HEK293 (cell line): Measurements from ENCODE around the gene CELSR1.

Experiments
- CTCF ChIA-PET: fragments of 350-600 bp; formaldehyde crosslinking; extraction: SDS; loops from one replicate; lab custom pipeline; 2021; ENCODE audit warnings: antibody characterized with exemption; lab: Yijun Ruan, JAX
- POLR2A ChIA-PET: fragments of 300-600 bp; formaldehyde crosslinking; extraction: SDS; loops from one replicate; lab custom pipeline; 2020; ENCODE audit warnings: antibody characterized with exemption, inconsistent platforms; lab: Yijun Ruan, JAX
- H3K27ac ChIP-seq: fragments of 200-500 bp; sonication (Bioruptor generic); 2 replicates; pipeline ENCODE4 v1.5.1; 2014; ENCODE audit warnings: low read depth, low read length, control low read depth, inconsistent platforms; ENCODE audit errors: extremely low read depth
- H3K36me3 ChIP-seq, 2 experiments: fragments of 200-500 bp in 1 of 2; sonication (Bioruptor generic) in 1 of 2; 1 replicate in 1 of 2; 2 replicates in 1 of 2; pipeline ENCODE4 v1.5.1; 2014 to 2017; ENCODE audit warnings: inconsistent platforms in 2 of 2, low read length in 2 of 2; ENCODE audit not compliant: control insufficient read depth in 2 of 2, insufficient read depth in 1 of 2
- H3K4me1 ChIP-seq: fragments of 200-500 bp; sonication (Bioruptor generic); 2 replicates; pipeline ENCODE4 v1.5.1; 2014; ENCODE audit warnings: mild to moderate bottlenecking, low read length, inconsistent platforms; ENCODE audit not compliant: control insufficient read depth, insufficient read depth
- H3K4me3 ChIP-seq: 2 replicates; pipeline ENCODE4 v1.5.1; 2011; ENCODE audit warnings: low read depth, mild to moderate bottlenecking, control low read depth, low read length, moderate library complexity
- H3K9me3 ChIP-seq: fragments of 200-500 bp; sonication (Bioruptor generic); 2 replicates; pipeline ENCODE4 v1.5.1; 2014; ENCODE audit warnings: low read depth, low read length, inconsistent platforms; ENCODE audit not compliant: control insufficient read depth, insufficient read depth
- EGR2 ChIP-seq: fragments of 450-650 bp; formaldehyde crosslinking; IDR thresholded peaks from 2 replicates; pipeline ENCODE4 v1.5.1; 2016; ENCODE audit warnings: low read depth, missing biosample characterization, missing genetic modification characterization
- FEZF1 ChIP-seq: fragments of 450-650 bp; formaldehyde crosslinking; IDR thresholded peaks from 2 replicates; pipeline ENCODE4 v1.5.1; 2016; ENCODE audit warnings: missing biosample characterization, missing genetic modification characterization
- PBX3 ChIP-seq: sonication (generic); formaldehyde crosslinking; IDR thresholded peaks from 2 replicates; pipeline ENCODE4 v1.8.1; 2022; ENCODE audit warnings: mild to moderate bottlenecking, moderate library complexity, missing genetic modification reagents
- SALL2 ChIP-seq: fragments of 450-650 bp; formaldehyde crosslinking; IDR thresholded peaks from 2 replicates; pipeline ENCODE4 v1.5.0; 2017; ENCODE audit warnings: missing biosample characterization, mild to moderate bottlenecking, missing genetic modification characterization, borderline replicate concordance
- SCRT1 ChIP-seq: fragments of 450-650 bp; formaldehyde crosslinking; IDR thresholded peaks from 2 replicates; pipeline ENCODE4 v1.5.1; 2016; ENCODE audit warnings: missing biosample characterization, missing genetic modification characterization, borderline replicate concordance
- TRIM28 ChIP-seq: IDR thresholded peaks from 2 replicates; pipeline ENCODE4 v1.6.1; 2011; ENCODE audit warnings: low read length, control low read depth, borderline replicate concordance
- ZBTB17 ChIP-seq: fragments of 450-650 bp; formaldehyde crosslinking; IDR thresholded peaks from 2 replicates; pipeline ENCODE4 v1.5.1; 2016; ENCODE audit warnings: missing biosample characterization, missing genetic modification characterization
- ZFP3 ChIP-seq: fragments of 450-650 bp; formaldehyde crosslinking; IDR thresholded peaks from 2 replicates; pipeline ENCODE4 v1.5.1; 2016; ENCODE audit warnings: low read depth, missing biosample characterization, missing genetic modification characterization
- ZNF10 ChIP-seq: fragments of 450-650 bp; formaldehyde crosslinking; IDR thresholded peaks from 2 replicates; pipeline ENCODE4 v1.5.1; 2017; ENCODE audit warnings: missing biosample characterization, missing genetic modification characterization
- ZNF202 ChIP-seq: fragments of 450-650 bp; formaldehyde crosslinking; IDR thresholded peaks from 2 replicates; pipeline ENCODE4 v1.5.1; 2016; ENCODE audit warnings: missing biosample characterization, missing genetic modification characterization, borderline replicate concordance
- ZNF211 ChIP-seq: fragments of 450-650 bp; formaldehyde crosslinking; IDR thresholded peaks from 2 replicates; pipeline ENCODE4 v1.5.1; 2016; ENCODE audit warnings: low read depth, missing biosample characterization, missing genetic modification characterization
- ZNF585B ChIP-seq: fragments of 450-650 bp; formaldehyde crosslinking; IDR thresholded peaks from 2 replicates; pipeline ENCODE4 v1.5.1; 2016; ENCODE audit warnings: missing biosample characterization, missing genetic modification characterization
- ZNF626 ChIP-seq: fragments of 450-650 bp; sonication (Bioruptor Pico); formaldehyde crosslinking; IDR thresholded peaks from 2 replicates; pipeline ENCODE4 v1.5.1; 2018; ENCODE audit warnings: missing biosample characterization, missing genetic modification characterization, inconsistent platforms
- TF ChIP-seq, protein P1 (sequence below): fragments of 450-650 bp; formaldehyde crosslinking; IDR thresholded peaks from 2 replicates; pipeline ENCODE4 v1.5.1; 2016; ENCODE audit warnings: missing biosample characterization, missing genetic modification characterization
- TF ChIP-seq, protein P2 (sequence below): fragments of 450-650 bp; formaldehyde crosslinking; IDR thresholded peaks from 2 replicates; pipeline ENCODE4 v1.5.1; 2017; ENCODE audit warnings: missing biosample characterization, mild to moderate bottlenecking, missing genetic modification characterization, moderate library complexity
- TF ChIP-seq, protein P3 (sequence below): fragments of 450-650 bp; formaldehyde crosslinking; IDR thresholded peaks from 2 replicates; pipeline ENCODE4 v1.5.1; 2017; ENCODE audit warnings: missing biosample characterization, missing genetic modification characterization
- TF ChIP-seq, protein P4 (sequence below): fragments of 450-650 bp; formaldehyde crosslinking; IDR thresholded peaks from 2 replicates; pipeline ENCODE4 v1.5.1; 2016; ENCODE audit warnings: missing biosample characterization, missing genetic modification characterization

The CELSR1 gene

DNA sequence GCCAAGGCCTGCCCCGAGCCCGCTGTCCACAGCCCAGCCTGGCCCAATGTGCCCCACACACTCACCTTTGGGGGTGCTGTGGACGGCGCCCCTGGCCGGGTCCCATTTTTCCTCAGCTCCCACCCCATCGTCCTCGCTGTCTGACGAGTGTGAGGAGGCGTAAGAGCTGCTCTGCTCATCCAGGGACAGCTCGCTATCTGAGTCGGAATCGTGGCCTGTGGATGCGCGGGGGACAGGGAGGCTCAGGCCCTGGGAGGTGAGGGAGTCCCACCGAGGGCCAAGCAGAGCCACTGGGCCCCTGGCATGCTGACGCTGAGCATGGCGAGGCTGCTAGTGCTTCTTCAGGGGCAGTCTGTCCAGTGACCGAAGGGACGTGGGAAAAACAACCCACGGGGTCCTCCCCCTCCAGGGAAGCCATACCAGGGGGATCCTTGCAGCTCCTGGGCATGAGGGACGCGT, 172.2 kb downstream of the CELSR1 start (continued):
- TF ChIP-seq, protein P1, sequence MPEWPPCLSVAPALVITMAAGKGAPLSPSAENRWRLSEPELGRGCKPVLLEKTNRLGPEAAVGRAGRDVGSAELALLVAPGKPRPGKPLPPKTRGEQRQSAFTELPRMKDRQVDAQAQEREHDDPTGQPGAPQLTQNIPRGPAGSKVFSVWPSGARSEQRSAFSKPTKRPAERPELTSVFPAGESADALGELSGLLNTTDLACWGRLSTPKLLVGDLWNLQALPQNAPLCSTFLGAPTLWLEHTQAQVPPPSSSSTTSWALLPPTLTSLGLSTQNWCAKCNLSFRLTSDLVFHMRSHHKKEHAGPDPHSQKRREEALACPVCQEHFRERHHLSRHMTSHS (tag by site-specific recombination) = no peak
- TF ChIP-seq PBX3 (CRISPR knock-in tag) (no peak), EGR2 (tag by site-specific recombination) (no peak), ZNF202 (no peak), ZNF10 (tag by site-specific recombination) (no peak), TRIM28 (no peak), ZNF211 (no peak)

DNA sequence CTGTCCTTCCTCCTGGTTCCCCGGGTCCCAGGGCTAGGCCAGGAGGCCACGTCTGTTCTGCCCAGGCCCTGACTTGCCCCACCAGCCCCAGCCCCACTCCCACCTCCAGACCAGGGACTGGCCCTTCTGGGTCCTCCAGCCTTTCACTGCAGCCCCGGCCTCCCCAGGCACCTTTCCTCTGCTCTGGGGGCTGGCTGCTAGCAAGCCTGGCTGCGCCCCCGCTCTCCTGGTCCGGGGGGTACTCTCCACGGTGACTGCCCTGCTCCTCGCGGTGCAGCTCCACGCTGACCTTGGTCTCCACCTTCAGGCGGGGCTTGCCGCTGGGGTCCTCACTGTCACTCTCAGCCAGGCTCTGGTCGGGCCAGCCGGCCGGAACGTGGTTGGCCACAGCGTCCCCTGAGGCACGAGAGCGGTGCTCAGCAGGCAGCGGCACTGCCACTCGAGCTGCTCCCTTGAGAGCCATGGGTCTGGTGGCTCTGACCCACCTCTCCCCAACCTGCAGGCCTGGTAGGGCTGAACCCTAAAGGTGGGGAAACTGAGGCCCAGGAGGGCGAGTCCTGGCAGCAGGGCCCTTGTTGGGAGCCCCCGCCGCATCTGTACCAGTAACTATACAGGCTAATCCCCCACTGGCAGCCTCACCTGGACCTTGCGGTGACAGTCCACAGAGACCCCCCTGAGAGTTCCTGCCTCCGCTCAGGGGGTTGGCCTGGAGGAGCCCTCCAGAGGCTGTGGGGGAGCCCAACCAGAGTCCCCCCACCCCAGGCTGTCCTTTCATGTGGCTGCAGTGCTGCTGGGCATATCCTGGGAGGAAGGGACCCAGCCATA, 172.9 kb downstream of the CELSR1 start:
- ChIA-PET CTCF (no interaction called here), POLR2A (no interaction called here)
- peaks cover 0 to 56% of the 10 kb centered on the region in 2 experiments; a peak in 1 of 3 replicates for H3K36me3 ChIP-seq
- H3K4me1 ChIP-seq = no peaks in the 10 kb centered on the region
- no peak overlapping the region for H3K27ac ChIP-seq
- H3K4me3 ChIP-seq = no peak overlapping the region
- TF ChIP-seq, protein P2, sequence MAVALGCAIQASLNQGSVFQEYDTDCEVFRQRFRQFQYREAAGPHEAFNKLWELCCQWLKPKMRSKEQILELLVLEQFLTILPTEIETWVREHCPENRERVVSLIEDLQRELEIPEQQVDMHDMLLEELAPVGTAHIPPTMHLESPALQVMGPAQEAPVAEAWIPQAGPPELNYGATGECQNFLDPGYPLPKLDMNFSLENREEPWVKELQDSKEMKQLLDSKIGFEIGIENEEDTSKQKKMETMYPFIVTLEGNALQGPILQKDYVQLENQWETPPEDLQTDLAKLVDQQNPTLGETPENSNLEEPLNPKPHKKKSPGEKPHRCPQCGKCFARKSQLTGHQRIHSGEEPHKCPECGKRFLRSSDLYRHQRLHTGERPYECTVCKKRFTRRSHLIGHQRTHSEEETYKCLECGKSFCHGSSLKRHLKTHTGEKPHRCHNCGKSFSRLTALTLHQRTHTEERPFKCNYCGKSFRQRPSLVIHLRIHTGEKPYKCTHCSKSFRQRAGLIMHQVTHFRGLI (tag by site-specific recombination) = peak; percentile 72; the same call in 1 of the 2 replicates
- TF ChIP-seq, protein P3, sequence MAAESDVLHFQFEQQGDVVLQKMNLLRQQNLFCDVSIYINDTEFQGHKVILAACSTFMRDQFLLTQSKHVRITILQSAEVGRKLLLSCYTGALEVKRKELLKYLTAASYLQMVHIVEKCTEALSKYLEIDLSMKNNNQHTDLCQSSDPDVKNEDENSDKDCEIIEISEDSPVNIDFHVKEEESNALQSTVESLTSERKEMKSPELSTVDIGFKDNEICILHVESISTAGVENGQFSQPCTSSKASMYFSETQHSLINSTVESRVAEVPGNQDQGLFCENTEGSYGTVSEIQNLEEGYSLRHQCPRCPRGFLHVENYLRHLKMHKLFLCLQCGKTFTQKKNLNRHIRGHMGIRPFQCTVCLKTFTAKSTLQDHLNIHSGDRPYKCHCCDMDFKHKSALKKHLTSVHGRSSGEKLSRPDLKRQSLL (tag by site-specific recombination) = no peak
- H3K9me3 ChIP-seq = no peaks in the 10 kb centered on the region

DNA sequence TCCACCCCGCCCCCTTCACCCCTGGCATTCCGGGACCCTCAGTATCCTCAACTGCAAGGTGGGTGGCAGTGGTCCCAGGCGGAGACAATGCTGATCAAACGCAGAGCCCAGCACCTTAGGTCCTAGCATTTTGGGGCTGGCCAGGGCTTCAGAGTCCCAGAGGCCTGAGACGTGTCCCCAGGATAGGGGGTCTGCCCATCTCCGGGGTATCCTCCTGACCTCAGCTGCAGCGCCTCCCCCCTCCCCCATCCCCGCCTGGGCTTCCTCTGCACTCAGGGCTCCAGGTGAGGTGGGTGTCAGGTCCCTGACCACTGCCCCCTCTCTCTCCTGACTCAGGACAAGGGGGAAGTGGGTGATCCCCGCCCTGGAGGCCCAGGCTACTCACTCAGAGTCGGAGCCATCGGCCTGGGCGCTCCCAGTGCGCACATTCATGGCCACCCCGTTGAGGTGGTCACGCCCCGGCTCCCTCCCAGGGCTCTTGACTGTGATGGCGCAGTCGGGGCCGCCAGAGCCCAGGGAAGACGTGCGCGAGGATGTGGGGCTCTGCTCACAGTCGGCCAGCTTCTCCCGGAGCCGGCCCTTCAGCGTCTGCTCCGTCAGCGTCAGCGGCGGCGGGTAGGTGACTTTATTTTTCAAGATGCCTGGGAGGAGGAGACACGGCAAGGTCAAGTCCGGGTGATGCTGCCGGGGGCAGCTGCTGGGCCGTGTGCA, 173.7 kb downstream of the CELSR1 start:
- H3K27ac ChIP-seq = no peak overlapping the region
- no peak overlapping the region for H3K4me3 ChIP-seq
- CTCF ChIA-PET = interaction anchor here (0.6 kb wide), 1 partner anchor 178 kb away, joined by 4 read pairs; no protein-coding TSS in a partner anchor
- peaks cover 0 to 63% of the 10 kb centered on the region in 2 experiments; a peak in 2 of 3 replicates for H3K36me3 ChIP-seq
- POLR2A ChIA-PET = no interaction called here
- no peak for TF ChIP-seq ZNF626 (tag by site-specific recombination)
- H3K9me3 ChIP-seq = no peaks in the 10 kb centered on the region
- no peaks in the 10 kb centered on the region for H3K4me1 ChIP-seq

GRCh38 chr22:46362934-46363515, 174.4 kb downstream of the CELSR1 start:
- TF ChIP-seq SALL2 (no peak), ZBTB17 (tag by site-specific recombination) (no peak), TRIM28 (no peak), SCRT1 (tag by site-specific recombination) (no peak), ZNF585B (tag by site-specific recombination) (no peak), ZFP3 (no peak), FEZF1 (tag by site-specific recombination) (no peak)
- TF ChIP-seq, protein P4, sequence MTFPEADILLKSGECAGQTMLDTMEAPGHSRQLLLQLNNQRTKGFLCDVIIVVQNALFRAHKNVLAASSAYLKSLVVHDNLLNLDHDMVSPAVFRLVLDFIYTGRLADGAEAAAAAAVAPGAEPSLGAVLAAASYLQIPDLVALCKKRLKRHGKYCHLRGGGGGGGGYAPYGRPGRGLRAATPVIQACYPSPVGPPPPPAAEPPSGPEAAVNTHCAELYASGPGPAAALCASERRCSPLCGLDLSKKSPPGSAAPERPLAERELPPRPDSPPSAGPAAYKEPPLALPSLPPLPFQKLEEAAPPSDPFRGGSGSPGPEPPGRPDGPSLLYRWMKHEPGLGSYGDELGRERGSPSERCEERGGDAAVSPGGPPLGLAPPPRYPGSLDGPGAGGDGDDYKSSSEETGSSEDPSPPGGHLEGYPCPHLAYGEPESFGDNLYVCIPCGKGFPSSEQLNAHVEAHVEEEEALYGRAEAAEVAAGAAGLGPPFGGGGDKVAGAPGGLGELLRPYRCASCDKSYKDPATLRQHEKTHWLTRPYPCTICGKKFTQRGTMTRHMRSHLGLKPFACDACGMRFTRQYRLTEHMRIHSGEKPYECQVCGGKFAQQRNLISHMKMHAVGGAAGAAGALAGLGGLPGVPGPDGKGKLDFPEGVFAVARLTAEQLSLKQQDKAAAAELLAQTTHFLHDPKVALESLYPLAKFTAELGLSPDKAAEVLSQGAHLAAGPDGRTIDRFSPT = no peak
- H3K36me3 ChIP-seq = peaks cover 0 to 70% of the 10 kb centered on the region in 2 experiments; a peak in 2 of 3 replicates
- no peaks in the 10 kb centered on the region for H3K4me1 ChIP-seq
- H3K9me3 ChIP-seq = no peaks in the 10 kb centered on the region
- POLR2A ChIA-PET = no interaction called here
- H3K4me3 ChIP-seq = no peak overlapping the region
- H3K27ac ChIP-seq = no peak overlapping the region
- CTCF ChIA-PET = interaction anchor here (0.6 kb wide), 1 partner anchor 179 kb away, joined by 4 read pairs; no protein-coding TSS in a partner anchor
